Measurements from ENCODE around the gene ABCD1.
"Not testable (repeated sequence)": the region's sequence is repeated elsewhere in the genome, so short reads cannot be mapped to it uniquely, and the experiment has no call there.

DNA sequence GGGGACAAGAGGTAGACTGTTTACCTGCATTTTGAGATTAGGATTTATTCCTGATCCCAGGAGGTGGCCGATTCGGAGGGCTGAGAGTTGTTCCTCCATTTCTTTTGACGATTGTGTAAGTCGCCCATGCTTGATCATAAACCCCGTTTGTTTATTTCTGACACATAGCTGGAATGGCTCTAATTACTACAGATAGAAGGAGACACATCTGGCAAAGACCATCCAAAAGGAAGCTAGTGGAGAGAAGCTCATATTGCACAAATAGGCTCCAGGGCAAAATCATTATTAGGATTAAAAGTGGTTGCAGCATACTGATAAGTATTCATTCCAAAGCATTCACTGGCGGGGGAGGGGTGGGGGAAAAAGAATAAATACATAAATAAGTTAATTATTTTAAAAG is 22.3 kb downstream of the ABCD1 start:
- TF ChIP-seq POLR2AphosphoS5 (IDR thresholded peaks at IDR 0.05; ENCODE audit: low read depth, low read length); SPI1 (IDR thresholded peaks at IDR 0.05; ENCODE audit: low read depth, low read length); PAX5 (IDR thresholded peaks at IDR 0.05; ENCODE audit: insufficient read depth, low read length, severe bottlenecking); POLR2A (IDR thresholded peaks at IDR 0.05; ENCODE audit: low read depth, low read length): not testable (repeated sequence)

Measured in GM12891 (cell line).